Measurements from ENCODE around the gene AMER3. TPM values are rescaled to one million over a fixed set of nuclear protein-coding genes. Genes with fewer than 3 reads are reported as not detected.
"Not testable (repeated sequence)": the region's sequence is repeated elsewhere in the genome, so short reads cannot be mapped to it uniquely, and the experiment has no call there.

AMER3 gene, protein sequence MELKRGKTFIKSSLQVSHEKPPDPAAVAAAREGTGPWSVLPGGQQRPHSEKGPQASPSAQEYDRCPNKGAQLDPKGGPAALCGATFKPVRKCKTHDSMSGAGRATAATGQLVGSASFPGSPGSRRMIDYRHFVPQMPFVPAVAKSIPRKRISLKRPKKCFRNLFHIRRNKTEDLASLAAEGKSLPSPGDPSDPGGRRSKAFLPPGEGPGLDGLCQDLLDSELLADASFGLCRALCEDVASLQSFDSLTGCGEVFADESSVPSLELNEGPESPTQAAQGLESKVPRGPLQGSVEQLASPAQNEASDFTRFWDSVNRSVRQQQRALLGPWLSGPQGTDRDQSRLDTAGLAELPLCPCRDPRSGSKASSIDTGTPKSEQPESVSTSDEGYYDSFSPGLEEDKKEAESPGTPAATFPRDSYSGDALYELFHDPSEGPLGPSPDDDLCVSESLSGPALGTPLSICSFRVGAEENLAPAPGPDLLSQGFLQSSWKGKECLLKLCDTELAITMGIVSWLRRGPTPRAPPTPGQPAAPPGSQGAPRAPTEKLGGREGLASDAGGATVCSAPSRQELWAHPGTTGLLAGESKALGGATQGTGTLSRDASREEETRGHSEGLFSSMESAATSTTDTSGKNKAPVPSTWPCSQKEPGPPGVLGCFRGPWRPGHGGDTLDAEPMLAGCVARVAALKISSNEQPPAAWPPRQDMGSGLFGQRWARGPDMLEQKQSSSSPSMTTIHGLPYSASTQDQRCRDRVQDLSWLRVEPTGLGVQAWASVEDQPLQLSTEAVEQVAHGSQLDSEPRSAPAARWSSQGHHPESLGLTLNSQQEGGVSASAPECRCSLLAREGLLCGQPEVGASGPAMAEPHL
- not detected in 2 replicates for total RNA-seq (2014; rRNA removed; shearing (Covaris generic); ENCODE audit: low replicate concordance)

DNA sequence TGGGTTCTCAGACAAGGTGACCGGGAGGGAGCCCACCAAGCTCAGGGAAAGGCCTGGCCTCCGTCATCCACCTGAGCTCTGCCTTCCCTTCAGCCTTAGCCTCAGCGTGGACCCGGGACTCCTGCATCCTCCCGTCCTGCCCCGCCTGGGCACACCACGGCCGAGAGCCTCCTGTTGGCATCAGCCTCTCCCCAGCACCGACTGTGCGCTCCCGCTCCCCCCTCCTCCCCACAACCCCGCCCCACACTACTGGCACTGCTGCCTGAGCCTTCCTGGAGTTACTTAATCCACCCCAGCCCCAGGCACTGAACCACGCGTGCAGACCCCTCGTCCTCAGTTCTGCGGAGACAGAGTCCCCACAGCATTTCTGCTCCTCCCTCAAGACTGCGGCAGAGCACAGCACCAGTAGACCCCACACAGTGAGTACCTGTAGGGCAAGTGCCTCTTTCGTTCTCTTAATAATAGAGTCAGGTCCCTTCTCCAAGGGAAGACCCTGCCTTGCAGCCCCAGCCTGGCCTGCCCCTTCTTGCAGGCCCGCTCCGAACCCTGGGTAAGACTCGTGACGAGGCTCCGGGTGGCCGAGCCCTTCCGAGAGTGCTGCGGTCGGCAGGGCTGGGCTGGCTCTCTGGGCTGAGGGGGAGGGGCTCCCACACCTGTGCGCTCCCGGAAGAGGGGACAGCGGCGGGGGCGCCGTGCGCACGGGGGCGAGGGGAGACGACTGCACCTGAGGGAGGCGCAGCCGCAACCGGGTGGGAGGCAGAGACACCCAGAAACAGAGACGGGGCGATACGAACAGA lies at the start of gene AMER3:
Gene AMER3, plus strand, starts transcription at position 285 of the 797 bp plus-strand sequence. CDS start 6,533 bp downstream, outside the sequence.
- H3K36me3 ChIP-seq: no peaks in the 10 kb centered on the region
- H3K4me3 ChIP-seq: no peak within 1 kb of the TSS
- no peak for DNase-seq
- peaks cover 10% of the 10 kb centered on the region for H3K27me3 ChIP-seq
- no peaks in the 10 kb centered on the region for H3K9me3 ChIP-seq

DNA sequence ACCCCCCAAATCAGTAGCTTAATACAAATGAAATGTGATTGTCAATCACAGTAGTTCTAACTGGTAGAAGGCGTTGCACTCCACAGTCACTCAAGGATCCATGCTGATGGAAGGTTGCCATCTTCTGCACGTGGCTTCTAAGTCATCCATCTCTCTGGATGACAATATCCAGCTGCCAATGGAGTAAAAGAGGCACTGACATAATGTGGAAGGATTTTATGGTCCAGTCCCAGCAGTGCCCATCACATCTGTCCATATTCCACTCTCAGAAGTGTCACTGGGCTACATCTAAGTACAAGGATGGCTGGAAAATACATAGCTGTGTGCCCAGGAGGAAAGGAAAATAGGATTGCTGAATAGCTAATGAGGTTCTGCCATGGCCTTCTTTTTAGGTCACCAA lies 40.5 kb upstream of the AMER3 start:
- H3K36me3 ChIP-seq, DNase-seq, H3K27me3 ChIP-seq, H3K4me3 ChIP-seq, H3K9me3 ChIP-seq: not testable (repeated sequence)

DNA sequence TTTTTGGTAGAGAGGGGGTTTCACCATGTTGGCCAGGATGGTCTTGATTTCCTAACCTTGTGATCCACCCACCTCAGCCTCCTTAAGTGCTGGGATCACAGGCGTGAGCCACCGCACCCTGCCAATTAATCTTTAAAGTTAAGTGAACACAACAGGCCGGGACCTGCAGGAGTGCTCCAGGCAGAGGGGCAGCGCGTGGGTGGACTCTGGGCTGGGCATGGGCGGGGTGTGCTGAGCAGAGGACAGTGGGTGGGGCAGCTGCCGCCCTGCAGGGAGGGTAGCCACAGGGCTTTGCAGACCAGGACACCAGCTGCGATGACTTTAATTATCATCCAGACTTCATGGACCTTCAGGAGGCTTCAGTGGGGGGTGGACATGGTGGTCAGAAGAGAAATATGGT lies 35.3 kb upstream of the AMER3 start:
- Histone ChIP-seq H3K4me3 (no peak overlapping the region), H3K36me3 (no peaks in the 10 kb centered on the region), H3K9me3 (no peaks in the 10 kb centered on the region), H3K27me3 (no peaks in the 10 kb centered on the region)
- DNase-seq: no peak

- H3K4me3 ChIP-seq: no peak overlapping the region
- no peaks in the 10 kb centered on the region for H3K27me3 ChIP-seq
- no peaks in the 10 kb centered on the region for H3K9me3 ChIP-seq
- DNase-seq: no peak
- H3K36me3 ChIP-seq: no peaks in the 10 kb centered on the region
These were observed 34.8 kb upstream of the AMER3 start for GRCh38 chr2:130720528-130720927.

DNA sequence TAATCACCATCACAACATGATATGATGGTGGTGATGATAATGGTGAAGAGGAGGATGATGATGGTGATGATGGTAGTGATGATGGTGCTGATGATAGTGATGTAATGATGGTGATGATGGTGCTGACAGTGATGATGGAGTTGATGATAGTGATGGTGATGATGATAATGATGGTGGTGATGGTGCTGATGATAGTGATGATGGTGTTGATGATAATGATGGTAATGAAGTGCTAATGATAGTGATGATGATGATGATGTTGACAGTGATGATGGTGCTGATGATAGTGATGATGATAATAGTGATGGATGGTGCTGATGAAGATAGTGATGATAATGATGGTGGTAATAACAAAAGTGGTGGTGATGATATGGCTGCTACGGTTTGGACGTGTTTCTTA lies 30.9 kb upstream of the AMER3 start:
- H3K9me3 ChIP-seq: no peaks in the 10 kb centered on the region

GRCh38 chr2:130726614-130727180 lies 28.6 kb upstream of the AMER3 start:
- H3K9me3 ChIP-seq: no peaks in the 10 kb centered on the region
- H3K27me3 ChIP-seq: no peaks in the 10 kb centered on the region; the same call in 1 of the 2 replicates
- no peak for DNase-seq
- H3K4me3 ChIP-seq: peak overlapping the region; percentile 46
- H3K36me3 ChIP-seq: no peaks in the 10 kb centered on the region

More for the DNA sequence above, 30.9 kb upstream of the AMER3 start:
- no peaks in the 10 kb centered on the region for H3K36me3 ChIP-seq
- H3K27me3 ChIP-seq: no peaks in the 10 kb centered on the region
- DNase-seq: no peak
- no peak overlapping the region for H3K4me3 ChIP-seq

GRCh38 chr2:130727286-130727924 lies 27.9 kb upstream of the AMER3 start:
- no peaks in the 10 kb centered on the region for H3K9me3 ChIP-seq
- no peaks in the 10 kb centered on the region; the same call in 1 of the 2 replicates for H3K27me3 ChIP-seq
- peak; percentile 71 for DNase-seq
- no peaks in the 10 kb centered on the region for H3K36me3 ChIP-seq
- peak overlapping the region; percentile 46 for H3K4me3 ChIP-seq

- DNase-seq: no peak
These were observed 27.3 kb upstream of the AMER3 start for GRCh38 chr2:130728007-130728454.

DNA sequence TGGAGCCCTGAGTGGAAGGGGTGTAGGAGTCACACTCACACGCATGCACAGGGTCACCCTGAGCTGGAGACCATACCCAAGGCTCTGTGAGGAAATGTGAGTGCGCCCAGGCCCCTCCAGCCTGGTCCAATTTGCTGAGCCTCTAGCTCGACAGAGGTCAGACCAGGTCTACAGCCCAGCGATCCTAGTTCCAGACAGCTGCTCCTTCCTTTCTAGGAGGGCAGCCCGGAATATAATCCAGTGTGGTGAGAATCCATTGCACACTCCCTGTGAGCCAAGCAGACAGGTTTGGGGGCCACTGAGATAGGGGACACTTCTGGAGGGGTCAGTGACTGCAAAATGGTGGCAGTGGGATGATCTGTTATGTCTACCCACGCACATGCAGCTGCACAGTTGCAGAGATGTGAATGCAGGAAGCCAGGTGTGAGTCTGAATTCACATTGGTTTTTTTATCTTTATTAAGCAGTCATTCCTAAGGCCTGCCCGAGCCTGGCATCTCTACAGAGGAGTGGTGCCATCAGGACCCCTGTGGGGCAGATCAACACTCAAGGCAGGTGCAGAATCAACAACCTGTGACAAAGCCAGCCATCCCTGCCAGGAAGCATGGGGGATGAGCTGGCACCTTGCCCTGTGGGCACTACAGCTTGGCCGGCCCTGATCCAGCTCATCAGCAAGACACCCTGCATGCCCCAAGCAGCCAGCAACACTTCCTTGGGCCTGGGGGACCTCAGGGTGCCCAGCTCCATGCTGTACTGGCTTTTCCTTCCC lies 26.6 kb upstream of the AMER3 start, which contains the start of gene GPR148:
Gene GPR148, plus strand, starts transcription at position 522 of the 768 bp plus-strand sequence. Its CDS starts 82 bp downstream, at position 604.
- H3K9me3 ChIP-seq: no peaks in the 10 kb centered on the region
- no peak within 1 kb of the TSS for H3K4me3 ChIP-seq
- no peaks in the 10 kb centered on the region for H3K36me3 ChIP-seq
- no peak for DNase-seq
- no peaks in the 10 kb centered on the region; the same call in 1 of the 2 replicates for H3K27me3 ChIP-seq

More at GRCh38 chr2:130728007-130728454, 27.3 kb upstream of the AMER3 start:
- Histone ChIP-seq H3K27me3 (no peaks in the 10 kb centered on the region; the same call in 1 of the 2 replicates), H3K9me3 (no peaks in the 10 kb centered on the region), H3K36me3 (no peaks in the 10 kb centered on the region), H3K4me3 (peak overlapping the region; percentile 46; the same call in 1 of the 2 replicates)

DNA sequence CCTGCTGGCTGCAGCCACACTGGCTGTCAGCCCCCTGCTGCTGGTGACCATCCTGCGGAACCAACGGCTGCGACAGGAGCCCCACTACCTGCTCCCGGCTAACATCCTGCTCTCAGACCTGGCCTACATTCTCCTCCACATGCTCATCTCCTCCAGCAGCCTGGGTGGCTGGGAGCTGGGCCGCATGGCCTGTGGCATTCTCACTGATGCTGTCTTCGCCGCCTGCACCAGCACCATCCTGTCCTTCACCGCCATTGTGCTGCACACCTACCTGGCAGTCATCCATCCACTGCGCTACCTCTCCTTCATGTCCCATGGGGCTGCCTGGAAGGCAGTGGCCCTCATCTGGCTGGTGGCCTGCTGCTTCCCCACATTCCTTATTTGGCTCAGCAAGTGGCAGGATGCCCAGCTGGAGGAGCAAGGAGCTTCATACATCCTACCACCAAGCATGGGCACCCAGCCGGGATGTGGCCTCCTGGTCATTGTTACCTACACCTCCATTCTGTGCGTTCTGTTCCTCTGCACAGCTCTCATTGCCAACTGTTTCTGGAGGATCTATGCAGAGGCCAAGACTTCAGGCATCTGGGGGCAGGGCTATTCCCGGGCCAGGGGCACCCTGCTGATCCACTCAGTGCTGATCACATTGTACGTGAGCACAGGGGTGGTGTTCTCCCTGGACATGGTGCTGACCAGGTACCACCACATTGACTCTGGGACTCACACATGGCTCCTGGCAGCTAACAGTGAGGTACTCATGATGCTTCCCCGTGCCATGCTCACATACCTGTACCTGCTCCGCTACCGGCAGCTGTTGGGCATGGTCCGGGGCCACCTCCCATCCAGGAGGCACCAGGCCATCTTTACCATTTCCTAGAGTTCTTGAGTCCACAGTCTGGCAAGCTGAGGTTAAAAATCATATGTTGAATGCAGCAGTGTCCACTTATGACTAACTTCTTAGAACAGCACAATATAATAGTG lies 25.7 kb upstream of the AMER3 start:
- Histone ChIP-seq H3K9me3 (no peaks in the 10 kb centered on the region), H3K27me3 (no peaks in the 10 kb centered on the region; the same call in 1 of the 2 replicates), H3K4me3 (no peak overlapping the region), H3K36me3 (no peaks in the 10 kb centered on the region)
- DNase-seq: no peak

DNA sequence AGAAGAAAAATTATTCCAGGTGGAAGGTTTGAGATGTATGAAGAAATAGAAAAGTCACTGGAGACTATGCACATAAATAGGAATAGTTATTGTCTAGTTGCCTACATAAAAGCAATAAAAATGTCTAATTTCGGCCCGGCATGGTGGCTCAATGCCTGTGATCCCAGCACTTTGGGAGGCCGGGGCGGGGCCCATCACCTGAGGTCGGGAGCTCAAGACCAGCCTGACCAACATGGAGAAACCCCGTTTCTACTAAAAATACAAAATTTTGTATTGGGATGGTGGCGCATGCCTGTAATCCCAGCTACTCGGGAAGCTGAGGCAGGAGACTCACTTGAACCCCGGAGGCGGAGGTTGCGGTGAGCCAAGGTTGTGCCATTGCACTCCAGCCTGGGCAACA lies 23.1 kb upstream of the AMER3 start:
- not testable (repeated sequence) for H3K36me3 ChIP-seq, H3K4me3 ChIP-seq, DNase-seq, H3K27me3 ChIP-seq, H3K9me3 ChIP-seq

GRCh38 chr2:130735200-130735599 lies 20.1 kb upstream of the AMER3 start:
- H3K27me3 ChIP-seq: no peaks in the 10 kb centered on the region; the same call in 1 of the 2 replicates

DNA sequence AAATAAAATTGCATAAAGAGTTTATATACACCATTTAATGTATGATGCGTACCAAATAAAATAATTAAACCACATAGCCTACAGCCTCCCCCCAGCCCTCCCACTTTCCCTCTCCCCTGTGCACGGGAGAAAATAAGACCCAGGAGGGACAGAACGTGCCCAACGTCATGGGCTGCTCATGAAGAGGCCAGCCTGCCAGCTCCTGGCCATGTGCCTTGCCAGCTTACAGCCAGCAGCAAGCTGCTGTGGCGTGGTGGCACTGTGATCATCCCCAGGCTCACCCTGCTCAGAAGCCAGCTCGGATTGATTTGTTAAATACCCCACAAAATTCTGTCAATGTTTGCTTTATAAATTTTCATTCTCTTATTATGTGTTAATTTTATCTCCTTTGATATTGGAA lies 18.9 kb upstream of the AMER3 start:
- no peak for DNase-seq
- Histone ChIP-seq H3K9me3 (no peaks in the 10 kb centered on the region), H3K27me3 (no peaks in the 10 kb centered on the region), H3K4me3 (no peak overlapping the region), H3K36me3 (no peaks in the 10 kb centered on the region)

More at GRCh38 chr2:130735200-130735599, 20.1 kb upstream of the AMER3 start:
- Histone ChIP-seq H3K36me3 (no peaks in the 10 kb centered on the region), H3K9me3 (no peaks in the 10 kb centered on the region), H3K4me3 (no peak overlapping the region)
- no peak for DNase-seq

DNA sequence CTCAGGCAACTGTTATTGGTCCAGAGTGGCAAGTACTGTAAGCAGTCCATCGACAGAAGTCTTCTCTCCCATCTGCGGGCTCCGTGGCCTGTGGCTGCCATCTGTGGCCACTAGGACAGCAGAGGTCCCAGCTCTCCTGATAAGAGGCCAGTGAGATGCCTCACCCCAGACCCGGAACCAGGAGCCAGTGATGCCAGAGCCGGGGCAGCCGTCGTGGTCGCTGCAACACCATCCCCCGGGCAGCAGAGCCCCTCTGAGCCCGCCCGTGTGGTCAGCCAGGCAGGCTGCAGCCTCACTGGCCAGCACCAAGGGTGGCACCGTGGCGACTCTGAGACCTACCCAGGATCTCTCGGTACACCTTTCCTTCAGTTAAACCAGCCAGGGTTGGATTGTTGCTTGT lies 17.7 kb upstream of the AMER3 start:
- Histone ChIP-seq H3K27me3 (no peaks in the 10 kb centered on the region), H3K9me3 (no peaks in the 10 kb centered on the region), H3K4me3 (no peak overlapping the region), H3K36me3 (no peaks in the 10 kb centered on the region)
- DNase-seq: no peak
